IMR-90 (cell line): ENCODE data around the gene S1PR1.

Source experiments
- BHLHE40 ChIP-seq: fragments of 150-350 bp; IDR thresholded peaks from 2 replicates; pipeline ENCODE4 v1.6.1; 2016; ENCODE audit warnings: mild to moderate bottlenecking, low read depth, low read length
- MXI1 ChIP-seq: IDR thresholded peaks from 2 replicates; pipeline ENCODE4 v1.6.1; 2012; ENCODE audit warnings: low read depth, mild to moderate bottlenecking, low read length, moderate library complexity, borderline replicate concordance
- RAD21 ChIP-seq: IDR thresholded peaks from 2 replicates; pipeline ENCODE4 v1.6.1; 2012; ENCODE audit warnings: low read length, improper control_type of control experiment
- RFX5 ChIP-seq: IDR thresholded peaks from 2 replicates; pipeline ENCODE4 v1.8.0; 2012; ENCODE audit warnings: low read depth, mild to moderate bottlenecking, low read length, moderate library complexity
- TF ChIP-seq, protein P1 (sequence below): conservative IDR thresholded peaks from 2 replicates; pipeline ENCODE4 v1.5.1; 2012; ENCODE audit warnings: mild to moderate bottlenecking, low read depth, low read length, improper control_type of control experiment

- TF ChIP-seq, protein P1, sequence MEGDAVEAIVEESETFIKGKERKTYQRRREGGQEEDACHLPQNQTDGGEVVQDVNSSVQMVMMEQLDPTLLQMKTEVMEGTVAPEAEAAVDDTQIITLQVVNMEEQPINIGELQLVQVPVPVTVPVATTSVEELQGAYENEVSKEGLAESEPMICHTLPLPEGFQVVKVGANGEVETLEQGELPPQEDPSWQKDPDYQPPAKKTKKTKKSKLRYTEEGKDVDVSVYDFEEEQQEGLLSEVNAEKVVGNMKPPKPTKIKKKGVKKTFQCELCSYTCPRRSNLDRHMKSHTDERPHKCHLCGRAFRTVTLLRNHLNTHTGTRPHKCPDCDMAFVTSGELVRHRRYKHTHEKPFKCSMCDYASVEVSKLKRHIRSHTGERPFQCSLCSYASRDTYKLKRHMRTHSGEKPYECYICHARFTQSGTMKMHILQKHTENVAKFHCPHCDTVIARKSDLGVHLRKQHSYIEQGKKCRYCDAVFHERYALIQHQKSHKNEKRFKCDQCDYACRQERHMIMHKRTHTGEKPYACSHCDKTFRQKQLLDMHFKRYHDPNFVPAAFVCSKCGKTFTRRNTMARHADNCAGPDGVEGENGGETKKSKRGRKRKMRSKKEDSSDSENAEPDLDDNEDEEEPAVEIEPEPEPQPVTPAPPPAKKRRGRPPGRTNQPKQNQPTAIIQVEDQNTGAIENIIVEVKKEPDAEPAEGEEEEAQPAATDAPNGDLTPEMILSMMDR, result no peak
- no peak for TF ChIP-seq BHLHE40
- TF ChIP-seq MXI1, result no peak
- no peak for TF ChIP-seq RAD21
- TF ChIP-seq RFX5, result no peak
Measured at GRCh38 chr1:101235216-101235695, 1.6 kb upstream of the S1PR1 start.
